HUES6 (cell line): ENCODE measurements around the gene KLHL12.
"Not testable (repeated sequence)": the region's sequence is repeated elsewhere in the genome, so short reads cannot be mapped to it uniquely, and the experiment has no call there.

ENCODE experiments used
- H3K27ac ChIP-seq: 2 replicates; pipeline ENCODE4 v1.7.0; 2013; ENCODE audit warnings: low read depth, mild to moderate bottlenecking, low read length, inconsistent platforms
- H3K27me3 ChIP-seq: 2 replicates; pipeline ENCODE4 v1.6.1; 2013; ENCODE audit warnings: low read length; ENCODE audit not compliant: control insufficient read depth, insufficient read depth
- H3K36me3 ChIP-seq: 2 replicates; pipeline ENCODE4 v1.6.1; 2013; ENCODE audit warnings: low read length; ENCODE audit not compliant: control insufficient read depth, insufficient read depth
- H3K4me1 ChIP-seq: 2 replicates; pipeline ENCODE4 v1.6.1; 2013; ENCODE audit warnings: low read length; ENCODE audit not compliant: control insufficient read depth, insufficient read depth
- H3K4me3 ChIP-seq: 2 replicates; pipeline ENCODE4 v1.5.1; 2013; ENCODE audit warnings: low read depth, low read length
- H3K9ac ChIP-seq: one replicate; pipeline ENCODE4 v1.6.1; 2013; ENCODE audit warnings: mild to moderate bottlenecking, low read length
- H3K9me3 ChIP-seq: 2 replicates; pipeline ENCODE4 v1.6.1; 2013; ENCODE audit warnings: low read depth, low read length; ENCODE audit not compliant: control insufficient read depth, insufficient read depth

The KLHL12 gene

DNA sequence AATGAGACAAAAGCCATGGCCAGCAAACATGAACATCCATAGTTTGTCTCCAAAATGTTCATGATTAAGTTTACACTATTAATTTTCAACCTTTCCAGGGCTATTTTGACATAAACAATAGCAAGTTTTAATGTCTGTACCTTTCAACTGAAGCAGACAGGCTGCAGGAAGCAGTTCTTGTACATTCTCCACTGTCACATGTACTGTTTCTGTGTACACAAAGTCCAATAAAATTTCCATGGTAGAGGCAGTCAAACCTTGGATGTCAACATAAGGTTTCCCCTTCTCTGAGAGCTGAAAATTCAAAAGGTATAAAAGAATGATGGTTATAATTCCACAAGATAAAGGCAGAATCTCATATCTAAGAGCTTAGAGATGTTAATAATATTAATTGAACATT lies 7.4 kb downstream of the KLHL12 start:
- Histone ChIP-seq H3K9ac (no peak overlapping the region), H3K36me3 (peaks cover 67% of the 10 kb centered on the region), H3K27ac (no peak overlapping the region), H3K9me3 (no peaks in the 10 kb centered on the region), H3K4me3 (no peak overlapping the region), H3K27me3 (no peaks in the 10 kb centered on the region), H3K4me1 (no peaks in the 10 kb centered on the region)

DNA sequence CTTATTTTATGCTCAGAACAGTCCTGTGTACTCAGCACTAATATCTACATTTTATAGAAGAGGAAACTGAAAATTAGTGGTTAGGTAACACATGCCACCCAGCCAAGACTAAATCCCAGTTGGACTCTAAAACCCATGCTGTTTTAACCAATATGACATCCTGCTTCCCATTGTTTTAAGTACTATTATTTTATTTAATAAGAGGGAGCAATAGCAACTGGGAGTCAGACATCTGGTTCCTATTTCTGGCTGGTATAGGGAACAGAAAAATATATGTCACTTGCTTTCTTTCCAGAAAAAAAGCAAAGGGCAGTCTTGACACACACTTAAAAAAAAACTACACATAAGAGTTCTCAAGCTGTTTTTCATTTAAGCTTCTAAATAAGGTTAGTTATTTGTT lies 11.9 kb downstream of the KLHL12 start:
- no peaks in the 10 kb centered on the region for H3K4me1 ChIP-seq
- no peak overlapping the region for H3K4me3 ChIP-seq
- H3K27me3 ChIP-seq, result no peaks in the 10 kb centered on the region
- no peak overlapping the region for H3K9ac ChIP-seq
- peaks cover 83% of the 10 kb centered on the region for H3K36me3 ChIP-seq
- H3K9me3 ChIP-seq, result no peaks in the 10 kb centered on the region
- no peak overlapping the region for H3K27ac ChIP-seq

DNA sequence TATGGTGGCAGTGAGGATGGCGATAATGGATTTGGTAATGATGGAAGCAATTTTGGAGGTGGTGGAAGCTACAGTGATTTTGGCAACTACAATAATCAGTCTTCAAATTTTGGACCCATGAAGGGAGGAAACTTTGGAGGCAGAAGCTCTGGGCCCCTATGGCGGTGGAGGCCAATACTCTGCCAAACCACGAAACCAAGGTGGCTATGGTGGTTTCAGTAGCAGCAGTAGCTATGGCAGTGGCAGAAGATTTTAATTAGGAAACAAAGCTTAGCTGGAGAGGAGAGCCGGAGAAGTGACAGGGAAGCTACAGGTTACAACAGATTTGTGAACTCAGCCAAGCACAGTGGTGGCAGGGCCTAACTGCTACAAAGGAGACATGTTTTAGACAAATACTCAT lies 14.6 kb downstream of the KLHL12 start:
- H3K36me3 ChIP-seq, result peaks cover 85% of the 10 kb centered on the region
- not testable (repeated sequence) for H3K9ac ChIP-seq, H3K27me3 ChIP-seq, H3K9me3 ChIP-seq, H3K4me1 ChIP-seq, H3K4me3 ChIP-seq, H3K27ac ChIP-seq

DNA sequence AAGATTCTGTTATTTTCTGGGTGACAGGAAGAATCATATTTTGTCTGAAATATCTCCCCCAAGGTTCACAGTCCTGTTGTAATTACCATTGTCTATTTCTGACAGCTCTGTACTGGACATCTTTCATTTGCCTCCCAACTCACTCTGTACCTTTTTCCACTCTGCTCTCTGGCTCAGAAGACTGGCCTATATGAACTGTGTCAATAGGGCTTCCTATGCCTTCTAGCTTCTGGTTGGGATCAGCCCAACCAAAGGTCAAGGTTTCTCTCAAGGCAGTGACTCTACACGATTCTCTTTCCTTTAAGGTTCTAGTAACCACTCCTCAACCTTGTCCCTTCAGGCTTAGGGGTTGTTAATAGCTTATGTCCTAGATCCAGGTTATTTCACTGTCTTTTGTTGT lies 17.5 kb downstream of the KLHL12 start:
- no peaks in the 10 kb centered on the region for H3K9me3 ChIP-seq
- H3K4me3 ChIP-seq, result no peak overlapping the region
- peaks cover 68% of the 10 kb centered on the region for H3K36me3 ChIP-seq
- no peaks in the 10 kb centered on the region for H3K27me3 ChIP-seq
- no peak overlapping the region for H3K9ac ChIP-seq
- H3K27ac ChIP-seq, result no peak overlapping the region
- H3K4me1 ChIP-seq, result no peaks in the 10 kb centered on the region

DNA sequence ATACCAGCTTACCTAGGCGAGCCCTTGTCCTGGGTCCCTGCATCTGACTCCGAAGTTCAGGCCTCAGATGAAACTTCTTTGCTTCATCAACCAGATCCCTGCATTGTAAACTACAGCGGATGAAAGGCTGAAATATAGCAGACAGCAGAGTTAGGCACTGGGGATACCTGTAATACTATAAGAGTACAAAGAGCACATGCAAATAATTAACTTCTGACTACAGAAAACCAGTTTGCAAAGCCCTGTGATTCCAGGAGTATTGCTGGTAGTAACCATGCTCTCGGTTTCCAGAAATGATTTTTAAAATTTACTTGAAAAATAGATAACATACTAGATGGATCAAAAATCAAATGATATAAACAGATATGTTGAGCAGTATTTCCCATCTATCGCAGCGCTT lies 18.0 kb downstream of the KLHL12 start:
- H3K4me1 ChIP-seq, result no peaks in the 10 kb centered on the region
- no peak overlapping the region for H3K27ac ChIP-seq
- H3K4me3 ChIP-seq, result no peak overlapping the region
- H3K9ac ChIP-seq, result no peak overlapping the region
- no peaks in the 10 kb centered on the region for H3K9me3 ChIP-seq
- peaks cover 63% of the 10 kb centered on the region for H3K36me3 ChIP-seq
- no peaks in the 10 kb centered on the region for H3K27me3 ChIP-seq

DNA sequence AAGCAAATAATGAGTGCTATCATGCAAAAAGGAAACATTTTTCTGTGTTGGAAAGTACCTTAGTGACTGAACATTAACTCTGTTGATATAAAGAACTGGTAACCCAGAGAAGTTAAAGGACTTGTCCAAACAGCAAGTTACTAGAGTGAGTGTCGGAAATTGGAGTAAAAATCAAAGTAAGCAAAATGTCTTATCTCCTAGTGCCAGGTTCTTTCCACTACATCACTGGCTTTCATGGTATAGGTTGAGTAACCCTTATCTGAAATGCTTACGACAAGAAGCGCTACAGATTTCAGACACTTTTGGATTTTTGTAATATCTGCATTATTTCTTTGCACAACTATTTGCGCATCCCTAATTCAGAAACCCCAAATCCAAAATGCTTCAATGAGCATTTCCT lies 21.7 kb downstream of the KLHL12 start:
- Histone ChIP-seq H3K36me3 (peaks cover 47% of the 10 kb centered on the region), H3K9ac (no peak overlapping the region), H3K9me3 (no peaks in the 10 kb centered on the region), H3K27ac (no peak overlapping the region), H3K27me3 (no peaks in the 10 kb centered on the region), H3K4me1 (no peaks in the 10 kb centered on the region), H3K4me3 (no peak overlapping the region)

DNA sequence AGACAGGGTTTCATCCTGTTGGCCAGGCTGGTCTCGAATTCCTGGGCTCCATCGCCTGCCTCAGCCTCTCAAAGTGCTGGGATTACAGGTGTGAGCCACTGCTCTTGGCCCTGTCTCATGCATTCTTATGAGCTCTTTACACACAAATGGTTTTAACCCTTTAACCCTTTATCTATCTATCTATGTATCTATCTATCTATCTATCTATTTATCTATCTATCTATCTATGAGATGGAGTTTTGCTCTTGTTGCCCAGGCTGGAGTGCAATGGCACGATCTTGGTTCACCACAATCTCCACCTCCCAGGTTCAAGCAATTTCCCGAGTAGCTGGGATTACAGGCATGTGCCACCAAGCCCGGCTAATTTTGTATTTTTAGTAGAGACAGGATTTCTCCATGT lies 23.2 kb downstream of the KLHL12 start:
- H3K4me3 ChIP-seq, H3K9ac ChIP-seq, H3K9me3 ChIP-seq, H3K4me1 ChIP-seq, H3K27me3 ChIP-seq, H3K27ac ChIP-seq: not testable (repeated sequence)
- peaks cover 35% of the 10 kb centered on the region for H3K36me3 ChIP-seq

DNA sequence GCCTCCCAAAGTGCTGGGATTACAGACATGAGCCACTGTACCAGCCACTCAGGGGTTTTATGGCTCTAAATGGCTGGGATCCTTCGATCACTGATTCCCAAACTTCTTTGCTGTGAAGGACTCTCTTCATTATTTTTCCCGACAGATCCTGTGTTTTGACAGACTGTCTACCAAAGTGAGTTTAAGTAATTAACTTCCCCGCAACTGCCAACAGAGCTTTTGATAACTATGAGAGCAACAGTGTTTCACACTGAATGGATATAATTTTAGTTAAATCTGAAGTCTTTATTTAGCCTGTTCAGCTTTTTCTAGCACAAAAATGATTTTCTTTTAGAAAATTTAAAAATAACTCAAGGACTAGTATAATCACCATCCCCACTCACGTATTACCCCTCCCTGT lies 25.5 kb downstream of the KLHL12 start:
- Histone ChIP-seq H3K9me3 (no peaks in the 10 kb centered on the region), H3K4me1 (no peaks in the 10 kb centered on the region), H3K36me3 (peaks cover 35% of the 10 kb centered on the region), H3K9ac (no peak overlapping the region), H3K27ac (no peak overlapping the region), H3K4me3 (no peak overlapping the region), H3K27me3 (no peaks in the 10 kb centered on the region)

DNA sequence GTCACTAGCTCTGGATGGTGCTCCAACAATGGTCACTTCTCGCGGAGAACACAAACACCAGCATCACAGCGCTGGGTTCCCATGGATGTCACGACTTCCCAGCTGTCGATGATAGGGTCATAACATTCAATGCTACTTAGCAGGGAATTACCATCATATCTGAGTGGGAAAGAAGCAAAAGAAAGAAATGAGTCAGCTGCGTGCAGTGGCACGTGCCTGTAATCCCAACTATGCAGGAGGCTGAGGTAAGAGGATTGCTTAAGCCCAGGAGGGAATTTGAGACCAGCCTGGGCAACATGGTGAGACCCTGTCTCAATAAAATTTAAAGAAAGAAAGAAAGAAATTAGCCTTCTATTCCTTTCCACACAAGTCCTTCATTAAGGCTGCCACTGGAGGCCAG lies 34.5 kb downstream of the KLHL12 start:
- Histone ChIP-seq H3K9me3 (no peaks in the 10 kb centered on the region), H3K36me3 (peaks cover 61% of the 10 kb centered on the region), H3K9ac (no peak overlapping the region), H3K27me3 (no peaks in the 10 kb centered on the region), H3K27ac (no peak overlapping the region), H3K4me1 (0 out of 2 replicates have a peak, but pooled peaks cover 7% of the 10 kb centered on the region), H3K4me3 (no peak overlapping the region)

DNA sequence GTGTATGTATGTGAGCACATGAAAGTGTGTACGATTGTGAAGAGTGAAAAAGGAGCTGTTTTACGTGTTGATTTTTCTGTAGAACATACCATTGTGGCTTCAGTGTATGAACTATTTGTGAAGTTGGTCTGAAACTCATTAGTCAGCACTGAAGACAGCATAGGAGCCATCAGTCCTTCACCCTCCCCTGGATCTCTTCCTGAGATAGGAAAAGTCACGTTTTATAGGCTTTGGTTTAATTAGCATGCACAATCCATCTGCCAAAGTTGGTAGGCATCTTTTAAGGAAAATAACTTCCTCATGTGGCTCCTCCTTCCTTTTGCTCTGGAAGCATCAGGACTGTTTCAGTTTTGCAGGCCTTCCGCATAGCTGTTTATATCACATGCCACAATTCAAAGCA lies 36.6 kb downstream of the KLHL12 start:
- H3K4me1 ChIP-seq, result peaks cover 13% of the 10 kb centered on the region
- no peak overlapping the region for H3K4me3 ChIP-seq
- H3K9me3 ChIP-seq, result no peaks in the 10 kb centered on the region
- H3K9ac ChIP-seq, result no peak overlapping the region
- H3K27me3 ChIP-seq, result no peaks in the 10 kb centered on the region
- no peak overlapping the region for H3K27ac ChIP-seq
- peaks cover 43% of the 10 kb centered on the region for H3K36me3 ChIP-seq

DNA sequence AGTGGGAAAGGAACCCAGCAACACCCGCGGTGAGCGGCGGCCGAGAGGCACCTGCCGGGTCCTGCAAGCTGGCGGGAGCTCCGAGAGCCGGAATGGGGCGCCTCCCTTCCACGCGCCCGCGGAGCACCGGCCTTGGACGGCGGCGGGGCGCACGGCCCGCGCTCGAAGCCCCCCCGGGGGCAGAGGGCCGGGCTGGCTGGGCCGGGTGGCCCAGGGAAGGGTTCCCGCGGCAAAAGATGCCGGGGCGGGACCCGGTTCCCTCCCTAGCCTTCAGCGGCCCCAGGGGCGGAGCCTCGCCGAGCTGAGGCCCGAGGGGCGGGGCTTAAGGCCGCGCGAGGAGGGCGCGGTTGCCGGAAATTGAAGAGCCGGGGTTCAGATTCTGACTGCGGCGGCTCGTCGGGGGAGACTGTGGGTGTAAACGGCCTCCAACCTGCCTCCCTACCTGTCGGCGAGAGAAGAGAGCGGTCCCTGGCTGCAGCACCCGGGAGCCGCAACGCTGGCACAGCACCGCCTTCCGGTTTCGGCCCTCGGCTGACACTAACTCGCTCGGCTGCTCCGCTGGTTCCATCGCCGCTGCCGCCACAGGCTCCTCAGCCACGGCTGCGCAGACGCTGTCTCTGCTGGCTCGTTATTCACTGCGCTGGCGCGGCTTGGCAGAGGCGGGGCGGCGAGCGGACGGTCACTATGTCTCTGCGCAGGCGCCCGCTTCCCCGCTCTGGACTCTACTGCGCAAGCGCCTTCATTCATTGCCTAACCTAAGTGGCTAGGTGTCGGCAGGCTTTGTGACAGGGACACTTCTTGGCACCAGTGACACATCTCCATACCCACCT lies 38.3 kb downstream of the KLHL12 start, which contains the start of gene RABIF:
TSS of gene RABIF (minus strand) at position 619 of the 830 bp plus-strand sequence. CDS start at position 568, 51 bp downstream.
- peak within 1 kb of the TSS; percentile 96 for H3K4me3 ChIP-seq
- H3K27ac ChIP-seq, result peak within 1 kb of the TSS; percentile 65; the same call in 1 of the 2 replicates
- no peaks in the 10 kb centered on the region for H3K9me3 ChIP-seq
- H3K27me3 ChIP-seq, result no peaks in the 10 kb centered on the region
- H3K4me1 ChIP-seq, result peaks cover 17% of the 10 kb centered on the region
- peak within 1 kb of the TSS; percentile 78 for H3K9ac ChIP-seq
- H3K36me3 ChIP-seq, result peaks cover 27% of the 10 kb centered on the region
